GM15510 (cell line): Measurements from ENCODE around the gene CHDH.

ENCODE experiments used
- POLR2A ChIP-seq: IDR thresholded peaks from 3 replicates; pipeline ENCODE4 v1.6.1; 2011; ENCODE audit warnings: borderline replicate concordance; ENCODE audit not compliant: insufficient read length; ENCODE audit errors: extremely low read depth

CHDH gene

DNA sequence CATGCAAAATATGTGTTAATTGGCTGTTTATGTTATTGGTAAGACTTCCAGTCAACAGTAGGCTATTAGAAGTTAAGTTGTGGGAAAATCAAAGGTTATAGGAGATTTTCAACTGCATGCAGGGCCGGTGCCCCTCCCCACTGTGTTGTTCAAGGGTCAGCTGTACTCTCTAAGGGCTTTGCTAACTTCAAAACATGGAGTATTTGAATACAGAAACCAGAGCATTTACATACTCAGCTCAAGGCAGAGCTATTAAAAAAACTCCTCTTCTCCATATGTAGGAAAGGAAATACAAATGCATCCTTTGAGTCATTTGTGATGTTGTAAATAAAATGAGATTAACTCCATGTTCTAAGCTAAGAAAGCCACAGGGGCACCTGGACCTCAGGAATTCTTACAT lies 16.9 kb upstream of the CHDH start:
- TF ChIP-seq POLR2A, result no peak

GRCh38 chr3:53862241-53862640 lies 16.0 kb upstream of the CHDH start:
- no peak for TF ChIP-seq POLR2A

- TF ChIP-seq POLR2A, result no peak
Observed at GRCh38 chr3:53860196-53860595, 14.0 kb upstream of the CHDH start.

GRCh38 chr3:53859178-53859577 lies 13.0 kb upstream of the CHDH start:
- TF ChIP-seq POLR2A, result no peak

DNA sequence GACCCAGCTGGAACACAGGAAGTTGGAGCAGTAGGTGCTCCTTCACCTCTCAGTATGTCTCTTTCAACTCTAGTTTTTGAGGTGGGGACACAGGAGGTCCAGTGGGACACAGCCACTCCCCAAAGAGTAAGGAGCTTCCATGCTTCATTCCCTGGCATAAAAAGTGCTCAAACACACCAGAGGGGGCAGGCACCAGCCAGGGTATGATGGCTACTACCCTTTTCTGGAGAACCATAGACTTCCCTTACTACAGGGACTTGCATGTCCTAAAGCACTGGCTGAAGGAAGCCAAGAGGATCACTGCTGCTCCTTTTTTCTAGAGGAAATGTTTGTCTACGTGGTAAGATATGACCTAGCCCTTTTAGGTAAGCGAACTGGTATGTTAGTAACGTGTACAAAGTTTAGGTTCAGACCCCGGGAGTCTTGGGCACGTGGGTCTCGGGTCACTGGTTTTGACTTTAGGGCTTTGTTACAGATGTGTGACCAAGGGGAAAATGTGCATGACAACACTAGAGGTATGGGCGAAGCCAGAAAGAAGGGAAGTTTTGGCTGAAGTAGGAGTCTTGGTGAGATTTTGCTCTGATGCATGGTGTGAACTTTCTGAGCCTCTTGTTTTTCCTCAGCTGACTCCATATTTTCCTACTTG lies 12.0 kb upstream of the CHDH start:
- no peak for TF ChIP-seq POLR2A

DNA sequence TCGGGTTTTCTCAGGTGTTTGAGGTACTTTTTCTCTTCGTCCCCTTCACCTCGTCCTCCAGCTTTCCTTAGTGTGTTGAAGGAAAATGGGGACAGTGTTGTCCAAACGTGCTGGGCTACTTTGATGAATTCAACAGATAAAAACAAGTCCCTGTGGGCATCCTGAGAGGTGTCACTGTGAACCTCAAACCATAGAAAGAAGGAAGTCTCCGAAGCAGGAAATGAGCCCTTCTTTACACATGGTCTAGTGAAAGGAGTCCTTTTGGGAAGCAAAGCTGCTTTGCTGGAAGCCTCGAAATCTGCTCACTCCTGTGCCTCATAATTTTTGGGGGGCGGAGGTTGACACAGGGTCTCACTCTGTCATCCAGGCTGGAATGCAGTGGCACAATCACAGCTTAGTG lies 10.7 kb upstream of the CHDH start:
- TF ChIP-seq POLR2A, result no peak

GRCh38 chr3:53850895-53851294 lies 4.7 kb upstream of the CHDH start:
- no peak for TF ChIP-seq POLR2A

DNA sequence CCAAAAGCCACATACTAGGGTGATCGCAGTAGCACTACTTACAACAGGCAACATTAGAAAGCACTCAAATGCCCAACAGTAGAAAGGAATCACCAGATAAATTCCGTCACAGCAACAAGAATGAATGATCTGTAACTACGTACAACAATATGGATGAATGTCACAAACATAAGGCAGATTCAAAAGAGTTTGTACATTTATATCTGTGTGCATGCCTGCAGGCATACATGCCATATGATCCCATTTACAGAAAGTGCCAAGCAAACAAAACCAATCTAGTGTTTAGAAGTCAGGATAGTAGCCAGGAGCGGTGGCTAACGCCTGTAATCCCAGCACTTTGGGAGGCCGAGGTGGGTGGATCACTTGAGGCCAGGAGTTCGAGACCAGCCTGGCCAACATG lies 3.7 kb upstream of the CHDH start:
- TF ChIP-seq POLR2A, result no peak

- no peak for TF ChIP-seq POLR2A
Observed at GRCh38 chr3:53846851-53847155, 584 bp upstream of the CHDH start.

DNA sequence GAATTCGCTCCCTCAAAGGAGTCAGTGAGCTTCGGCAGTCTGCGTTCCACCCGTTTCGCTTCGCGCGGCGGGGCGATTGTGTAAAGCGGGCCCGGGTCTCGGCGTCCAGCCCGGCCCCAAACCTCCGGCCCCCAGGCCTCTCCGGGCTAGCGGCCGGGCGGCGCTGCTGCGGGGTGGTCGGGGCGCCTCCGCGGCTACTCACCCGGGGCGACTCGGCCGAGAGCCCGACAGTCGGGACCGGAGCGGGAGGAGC lies 412 bp downstream of the CHDH start:
- no peak for TF ChIP-seq POLR2A

DNA sequence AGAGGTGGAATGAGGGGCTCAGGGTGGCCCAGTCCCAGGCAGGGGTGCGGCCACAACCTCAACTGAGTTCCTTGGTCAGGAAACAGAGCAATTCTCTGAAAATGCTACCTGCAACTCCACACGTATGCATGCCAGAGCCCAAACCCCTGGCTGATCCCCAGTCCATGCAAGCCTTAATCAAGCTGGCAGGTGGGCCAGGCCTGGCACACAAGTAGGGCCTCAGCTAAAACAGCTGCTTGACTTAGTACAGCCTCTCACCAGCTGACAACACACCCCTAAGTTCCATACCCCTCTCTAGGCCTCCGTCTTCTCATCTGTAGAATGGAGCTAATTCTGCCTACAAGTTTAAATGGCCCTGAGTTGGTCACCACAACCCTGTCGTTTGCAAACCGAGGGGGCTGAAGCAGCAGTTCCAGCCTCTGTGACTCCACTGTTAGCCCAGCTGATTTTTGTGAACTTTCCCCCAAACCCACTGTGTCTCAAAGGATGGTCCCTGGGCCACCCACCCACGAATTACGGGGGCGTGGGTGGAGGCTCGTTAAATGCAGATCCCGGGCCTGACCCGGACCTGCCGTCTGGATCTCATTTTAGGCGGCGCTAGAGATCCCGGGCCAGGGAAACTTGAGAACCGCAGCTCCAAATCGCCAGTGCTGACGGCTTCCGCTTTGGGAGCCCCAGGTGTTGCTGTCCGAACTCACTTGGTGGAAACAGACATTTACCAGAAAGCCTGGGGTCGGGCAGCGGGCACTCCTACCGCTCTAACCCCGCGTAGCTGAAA lies 927 bp downstream of the CHDH start:
- TF ChIP-seq POLR2A, result no peak

DNA sequence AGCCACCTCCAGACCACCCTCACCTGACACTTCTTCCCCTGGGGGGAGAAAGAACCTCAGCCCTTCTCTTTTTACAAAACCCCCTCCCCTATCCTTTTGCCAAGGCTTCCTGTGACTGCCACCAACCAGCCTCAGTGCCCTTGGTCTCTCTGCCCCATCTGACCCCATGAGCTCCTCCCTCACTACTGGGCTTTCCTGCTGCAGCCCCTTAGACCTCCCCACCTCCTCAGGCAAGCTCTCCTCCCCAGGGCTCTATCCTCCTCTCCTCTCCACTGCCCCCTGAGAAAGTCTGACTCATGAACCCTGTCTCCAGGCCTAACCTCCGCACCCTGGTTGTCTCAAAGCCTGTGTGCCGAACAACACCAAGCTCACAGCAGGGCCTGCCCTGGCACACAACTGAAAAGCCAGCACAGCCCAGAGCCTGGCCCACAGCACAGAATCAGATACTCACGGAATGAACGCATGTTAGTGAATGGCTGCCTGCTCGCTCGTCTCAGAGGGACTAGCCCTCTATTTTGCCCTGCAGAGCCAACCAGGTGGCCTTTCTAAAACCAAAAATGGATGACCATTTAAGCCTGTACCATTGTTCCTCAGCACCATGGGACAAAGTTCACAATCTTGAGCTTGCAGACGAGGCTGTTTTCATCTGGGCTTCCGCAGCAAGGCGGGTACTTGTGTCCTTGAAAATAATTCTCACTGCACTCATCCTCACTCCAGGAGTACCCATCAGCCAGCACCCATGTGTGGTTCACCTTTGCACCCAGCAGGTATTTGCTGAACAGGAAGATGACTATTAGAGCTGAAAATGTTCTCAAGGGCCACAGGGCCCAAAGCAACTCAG lies 1.7 kb downstream of the CHDH start:
- TF ChIP-seq POLR2A, result no peak

DNA sequence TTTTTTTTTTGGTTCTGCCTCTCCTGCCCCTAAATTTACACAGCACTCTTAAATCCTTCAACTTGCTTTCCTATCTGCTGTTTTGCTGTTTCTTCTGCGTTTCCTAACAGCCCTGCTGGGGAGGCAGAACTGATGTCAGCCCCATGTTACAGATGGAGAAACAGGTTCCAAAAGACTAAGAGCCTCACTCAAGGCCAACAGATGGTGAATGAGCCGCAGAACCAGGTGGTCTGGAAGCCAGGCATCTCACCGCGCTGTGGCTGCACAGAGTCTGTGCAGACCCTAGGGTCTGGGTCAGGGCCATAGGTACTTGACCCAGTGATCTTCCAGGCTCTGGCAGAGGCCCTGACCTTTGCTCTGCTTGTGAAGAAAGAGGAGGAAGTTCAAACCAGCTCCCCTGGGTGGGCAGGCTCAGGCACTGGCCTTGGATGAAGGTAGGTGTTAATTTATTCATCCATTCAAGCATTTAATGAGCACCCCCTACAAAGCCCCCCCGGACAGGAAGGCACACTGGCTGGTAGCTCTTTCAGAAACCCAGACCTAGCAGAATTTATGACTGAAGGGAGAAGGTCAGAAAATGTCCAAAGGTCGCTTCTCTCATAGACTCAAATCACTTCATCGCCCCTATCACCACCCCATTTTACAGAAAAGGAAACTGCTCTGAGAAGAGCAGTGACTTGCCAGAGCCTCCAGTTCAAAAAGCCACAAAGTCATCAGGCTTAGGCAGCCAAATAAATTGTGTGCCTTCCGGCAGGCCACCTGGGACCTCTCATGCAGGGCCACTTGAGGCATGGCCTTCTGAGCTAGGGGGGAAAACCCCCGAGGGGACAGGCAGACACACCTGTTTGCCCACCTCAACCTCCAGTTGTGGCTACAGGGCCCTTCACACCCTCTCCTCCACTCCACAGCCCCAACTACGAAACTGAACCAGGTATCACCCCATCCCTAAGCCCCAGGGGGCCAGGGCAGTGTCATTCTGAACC lies 2.7 kb downstream of the CHDH start:
- TF ChIP-seq POLR2A, result no peak

GRCh38 chr3:53842436-53843194 lies 3.6 kb downstream of the CHDH start:
- no peak for TF ChIP-seq POLR2A
